Measurements from ENCODE around the gene SNX1. TPM values are rescaled to one million over a fixed set of nuclear protein-coding genes. Genes with fewer than 3 reads are reported as not detected.

The SNX1 gene
- total RNA-seq, 4 donors from 2014 or later = 65.6 to 122 (median 83.8) TPM

DNA sequence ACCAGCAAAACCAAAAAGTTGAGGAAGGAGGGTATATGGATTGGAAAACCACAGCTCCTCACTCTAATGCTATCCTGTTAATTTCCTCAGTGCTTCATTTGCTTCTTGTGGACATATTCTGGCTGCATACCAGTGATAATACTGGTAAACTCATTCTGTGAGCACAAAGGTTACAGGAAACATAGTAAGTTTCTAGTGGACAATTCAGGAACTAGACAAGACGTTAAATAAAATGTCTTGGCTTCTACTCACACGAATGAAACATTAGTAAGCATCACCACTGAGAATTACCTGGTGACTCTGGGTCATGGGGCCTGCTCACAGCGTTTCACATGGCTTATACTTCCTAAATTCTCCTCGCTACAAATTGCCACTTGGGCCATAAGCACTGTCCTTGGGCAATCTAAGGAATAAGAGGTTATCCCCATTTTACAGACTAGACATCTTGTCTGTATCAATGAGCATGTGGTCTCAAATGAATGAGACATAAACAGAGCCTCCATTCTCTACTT is 87.1 kb downstream of the SNX1 start:
- DNase-seq = no peak
- no peak overlapping the region for H3K4me3 ChIP-seq
- no peaks in the 10 kb centered on the region for H3K27me3 ChIP-seq
- no peak overlapping the region for H3K27ac ChIP-seq
- peaks cover 0 to 6% (median 0%) of the 10 kb centered on the region in 3 donors for H3K36me3 ChIP-seq
- no peaks in the 10 kb centered on the region for H3K4me1 ChIP-seq
- H3K9me3 ChIP-seq = no peaks in the 10 kb centered on the region
- TF ChIP-seq POLR2A (IDR thresholded peaks at IDR 0.05) = no peak
- TF ChIP-seq, protein P1, sequence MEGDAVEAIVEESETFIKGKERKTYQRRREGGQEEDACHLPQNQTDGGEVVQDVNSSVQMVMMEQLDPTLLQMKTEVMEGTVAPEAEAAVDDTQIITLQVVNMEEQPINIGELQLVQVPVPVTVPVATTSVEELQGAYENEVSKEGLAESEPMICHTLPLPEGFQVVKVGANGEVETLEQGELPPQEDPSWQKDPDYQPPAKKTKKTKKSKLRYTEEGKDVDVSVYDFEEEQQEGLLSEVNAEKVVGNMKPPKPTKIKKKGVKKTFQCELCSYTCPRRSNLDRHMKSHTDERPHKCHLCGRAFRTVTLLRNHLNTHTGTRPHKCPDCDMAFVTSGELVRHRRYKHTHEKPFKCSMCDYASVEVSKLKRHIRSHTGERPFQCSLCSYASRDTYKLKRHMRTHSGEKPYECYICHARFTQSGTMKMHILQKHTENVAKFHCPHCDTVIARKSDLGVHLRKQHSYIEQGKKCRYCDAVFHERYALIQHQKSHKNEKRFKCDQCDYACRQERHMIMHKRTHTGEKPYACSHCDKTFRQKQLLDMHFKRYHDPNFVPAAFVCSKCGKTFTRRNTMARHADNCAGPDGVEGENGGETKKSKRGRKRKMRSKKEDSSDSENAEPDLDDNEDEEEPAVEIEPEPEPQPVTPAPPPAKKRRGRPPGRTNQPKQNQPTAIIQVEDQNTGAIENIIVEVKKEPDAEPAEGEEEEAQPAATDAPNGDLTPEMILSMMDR (IDR thresholded peaks at IDR 0.05) = no peak

DNA sequence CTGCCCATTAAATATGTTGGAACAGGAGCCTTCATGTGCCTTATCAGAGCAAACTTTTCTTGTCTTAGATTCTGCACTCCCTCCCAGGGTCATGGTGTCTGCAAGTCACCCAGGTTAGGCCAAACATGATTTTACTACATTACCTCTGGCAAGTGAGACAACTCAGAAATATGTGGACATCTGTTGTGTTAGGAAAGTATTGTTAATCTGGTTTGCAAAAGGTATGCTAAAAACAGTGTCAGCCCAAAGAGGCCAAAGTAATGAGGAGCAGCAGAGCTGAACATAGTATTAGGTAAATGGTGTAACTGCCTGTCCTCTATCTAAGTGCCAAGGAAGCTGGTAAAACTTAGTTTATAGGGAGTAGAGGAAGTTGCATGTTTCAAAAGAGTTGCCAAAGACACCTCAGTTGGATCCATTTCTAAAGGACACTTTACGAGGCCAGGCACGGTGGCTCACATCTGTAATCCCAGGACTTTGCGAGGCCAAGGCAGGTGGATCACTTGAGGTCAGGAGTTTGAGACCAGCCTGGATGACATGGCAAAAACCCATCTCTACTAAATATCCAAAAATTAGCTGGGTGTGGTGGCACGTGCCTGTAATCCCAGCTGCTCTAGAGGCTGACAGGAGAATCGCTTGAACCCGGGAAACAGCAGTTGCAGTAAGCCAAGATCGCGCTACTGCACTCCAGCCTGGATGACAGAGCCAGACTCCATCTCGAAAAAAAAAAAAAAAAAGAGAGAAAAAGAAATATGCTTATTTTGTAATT is 89.5 kb downstream of the SNX1 start:
- no peaks in the 10 kb centered on the region for H3K4me1 ChIP-seq
- peaks cover 0 to 10% (median 0%) of the 10 kb centered on the region in 3 donors for H3K36me3 ChIP-seq
- H3K4me3 ChIP-seq = no peak overlapping the region
- no peaks in the 10 kb centered on the region for H3K27me3 ChIP-seq
- DNase-seq = no peak
- no peaks in the 10 kb centered on the region for H3K9me3 ChIP-seq
- TF ChIP-seq, protein P1 (IDR thresholded peaks at IDR 0.05) = no peak
- no peak for TF ChIP-seq POLR2A (IDR thresholded peaks at IDR 0.05)
- no peak overlapping the region for H3K27ac ChIP-seq

DNA sequence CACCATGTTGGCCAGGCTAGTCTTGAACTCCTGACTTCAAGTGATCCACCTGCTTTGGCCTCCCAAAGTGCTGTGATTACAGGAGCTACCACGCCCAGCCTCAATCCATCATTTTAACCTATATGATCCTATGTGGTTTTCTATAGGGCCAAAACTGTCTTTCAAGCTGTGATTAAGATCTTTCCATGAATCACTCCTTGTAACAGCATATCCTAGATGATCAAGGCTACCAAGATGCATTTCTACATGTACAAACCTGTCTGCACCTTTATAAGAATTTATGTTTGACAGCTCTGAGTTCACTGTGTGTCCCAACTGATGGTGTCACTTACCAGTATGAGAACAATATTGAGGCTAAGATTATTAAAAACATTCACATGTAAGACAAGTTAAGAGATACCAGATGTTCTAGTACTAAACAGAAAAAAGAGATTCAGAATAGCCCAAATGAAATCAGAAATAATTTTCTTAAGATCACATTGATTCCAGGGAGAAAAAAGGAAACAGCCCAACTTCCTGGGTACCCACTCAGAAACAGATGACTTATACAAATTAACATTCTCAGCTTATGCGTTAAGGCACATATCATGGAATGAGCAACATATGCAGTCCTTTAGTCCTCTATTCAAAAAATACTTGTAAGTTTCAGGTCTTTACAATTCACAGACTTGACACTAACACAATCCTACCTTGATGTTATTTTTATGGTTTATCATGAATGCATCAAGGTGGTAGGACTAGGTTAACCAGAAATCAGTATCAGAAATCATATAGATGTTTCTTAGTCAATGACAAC is 91.8 kb downstream of the SNX1 start:
- H3K27me3 ChIP-seq = no peaks in the 10 kb centered on the region
- no peak overlapping the region for H3K27ac ChIP-seq
- H3K36me3 ChIP-seq = peaks cover 0 to 10% (median 0%) of the 10 kb centered on the region in 3 donors
- H3K4me1 ChIP-seq = no peaks in the 10 kb centered on the region
- no peak for DNase-seq
- TF ChIP-seq, protein P1 (IDR thresholded peaks at IDR 0.05) = no peak
- no peak for TF ChIP-seq POLR2A (IDR thresholded peaks at IDR 0.05)
- H3K9me3 ChIP-seq = no peaks in the 10 kb centered on the region
- no peak overlapping the region for H3K4me3 ChIP-seq

Small RNAs within 50 kb of the gene (small RNA-seq; reads per million reads assigned to genes)
- gene RF00019 = 0 reads per million in 2 donors

Other genes with a start within 250 kb of the SNX1 start
- gene DAPK2, start 49.5 kb upstream of the SNX1 start, total RNA-seq = 100 to 1,000 TPM in 2 of 4 donors, 10 to 100 TPM in 2; 64.6 to 189 (median 125) TPM
- 100 to 1,000 TPM in 1 of 4 donors, 10 to 100 TPM in 3; 56.3 to 137 (median 78.0) TPM for gene CIAO2A, start 2.1 kb upstream of the SNX1 start, total RNA-seq
- 10 to 100 TPM in 1 of 4 donors, under 1 TPM in 2, not detected in 1; 0.38 to 13.2 (median 0.40) TPM for gene SNX22, start 55.7 kb downstream of the SNX1 start, total RNA-seq
- gene PPIB, start 67.0 kb downstream of the SNX1 start, total RNA-seq = 100 to 1,000 TPM; 120 to 244 (median 200) TPM